ENCODE measurements around the gene PKP1. TPM values are rescaled to one million over a fixed set of nuclear protein-coding genes. Genes with fewer than 3 reads are reported as not detected.
"Not testable (repeated sequence)": the region's sequence is repeated elsewhere in the genome, so short reads cannot be mapped to it uniquely, and the experiment has no call there.

Gene PKP1, protein sequence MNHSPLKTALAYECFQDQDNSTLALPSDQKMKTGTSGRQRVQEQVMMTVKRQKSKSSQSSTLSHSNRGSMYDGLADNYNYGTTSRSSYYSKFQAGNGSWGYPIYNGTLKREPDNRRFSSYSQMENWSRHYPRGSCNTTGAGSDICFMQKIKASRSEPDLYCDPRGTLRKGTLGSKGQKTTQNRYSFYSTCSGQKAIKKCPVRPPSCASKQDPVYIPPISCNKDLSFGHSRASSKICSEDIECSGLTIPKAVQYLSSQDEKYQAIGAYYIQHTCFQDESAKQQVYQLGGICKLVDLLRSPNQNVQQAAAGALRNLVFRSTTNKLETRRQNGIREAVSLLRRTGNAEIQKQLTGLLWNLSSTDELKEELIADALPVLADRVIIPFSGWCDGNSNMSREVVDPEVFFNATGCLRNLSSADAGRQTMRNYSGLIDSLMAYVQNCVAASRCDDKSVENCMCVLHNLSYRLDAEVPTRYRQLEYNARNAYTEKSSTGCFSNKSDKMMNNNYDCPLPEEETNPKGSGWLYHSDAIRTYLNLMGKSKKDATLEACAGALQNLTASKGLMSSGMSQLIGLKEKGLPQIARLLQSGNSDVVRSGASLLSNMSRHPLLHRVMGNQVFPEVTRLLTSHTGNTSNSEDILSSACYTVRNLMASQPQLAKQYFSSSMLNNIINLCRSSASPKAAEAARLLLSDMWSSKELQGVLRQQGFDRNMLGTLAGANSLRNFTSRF
- total RNA-seq (ENCODE audit: low replicate concordance), result 0.02 TPM in 1 of 2 replicates, not detected in the other

DNA sequence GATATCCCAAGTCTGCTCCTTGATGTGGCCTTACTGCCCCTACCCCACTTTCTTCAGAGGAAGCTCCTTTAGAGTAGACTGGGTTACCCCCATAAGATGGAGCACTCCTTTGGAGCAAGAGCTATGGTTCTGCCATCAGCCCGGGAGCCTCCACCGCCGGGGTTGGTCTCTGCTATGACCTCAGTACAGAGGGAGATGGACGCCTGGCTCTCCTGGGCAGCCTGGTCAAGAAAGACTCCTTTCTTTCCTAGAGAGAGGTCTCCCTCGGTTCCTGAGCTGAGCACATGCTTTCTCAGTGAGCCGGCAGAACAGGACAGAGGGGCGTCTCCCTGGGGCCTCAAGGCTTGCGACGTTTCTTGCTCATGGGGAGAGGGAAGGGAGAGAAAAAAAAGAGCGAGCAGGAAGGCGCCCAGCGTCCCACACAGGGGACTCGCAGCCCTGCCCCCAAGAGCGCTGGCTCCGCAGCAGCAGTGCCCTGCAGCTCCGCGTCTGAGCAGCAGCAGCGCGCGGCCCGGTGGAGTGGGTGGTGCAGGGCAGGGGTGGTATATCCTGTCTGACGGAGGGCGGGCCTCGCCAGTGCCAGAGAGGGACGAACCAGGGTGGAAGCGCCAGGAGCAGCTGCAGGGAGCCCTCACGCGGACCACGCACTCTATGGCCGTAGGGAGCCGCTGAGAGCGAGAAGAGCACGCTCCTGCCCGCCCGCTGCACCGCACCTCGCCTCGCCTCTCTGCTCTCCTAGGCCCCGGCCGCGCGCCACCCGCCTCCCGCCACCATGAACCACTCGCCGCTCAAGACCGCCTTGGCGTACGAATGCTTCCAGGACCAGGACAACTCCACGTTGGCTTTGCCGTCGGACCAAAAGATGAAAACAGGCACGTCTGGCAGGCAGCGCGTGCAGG lies at the start of gene PKP1:
Gene PKP1, plus strand, starts transcription at position 576 of the 899 bp plus-strand sequence. Its CDS starts 197 bp downstream, at position 773.
- Histone ChIP-seq H2AFZ (replicated peaks) (peak within 1 kb of the TSS; percentile 88), H3K9me3 (ENCODE audit: low read depth) (no peaks in the 10 kb centered on the region), H3K4me2 (peak within 1 kb of the TSS; percentile 41), H3K79me2 (ENCODE audit: low read depth) (no peaks in the 10 kb centered on the region), H3F3A (ENCODE audit: low read depth) (no peaks in the 10 kb centered on the region), H3K9ac (no peak within 1 kb of the TSS), H3K4me1 (peaks cover 16% of the 10 kb centered on the region), H3K36me3 (no peaks in the 10 kb centered on the region), H3K27me3 (peaks cover 36% of the 10 kb centered on the region), H4K20me1 (ENCODE audit: low read depth) (no peaks in the 10 kb centered on the region), H3K4me3 (no peak within 1 kb of the TSS), H3K27ac (no peak within 1 kb of the TSS)
- DNase-seq (ENCODE audit: low spot score), result peak; percentile 38
- Mint-ChIP-seq H3K4me3 (no peak within 1 kb of the TSS), H3K4me1 (peaks cover 15% of the 10 kb centered on the region), H3K9me3 (no peaks in the 10 kb centered on the region), H3K27me3 (ENCODE audit: insufficient read depth, low read depth) (peaks cover 11% of the 10 kb centered on the region), H3K27ac (no peak within 1 kb of the TSS), H3K36me3 (no peaks in the 10 kb centered on the region)
- TF ChIP-seq EZH2 (IDR thresholded peaks at IDR 0.05), result peak; percentile 32
- TF ChIP-seq, protein P1, sequence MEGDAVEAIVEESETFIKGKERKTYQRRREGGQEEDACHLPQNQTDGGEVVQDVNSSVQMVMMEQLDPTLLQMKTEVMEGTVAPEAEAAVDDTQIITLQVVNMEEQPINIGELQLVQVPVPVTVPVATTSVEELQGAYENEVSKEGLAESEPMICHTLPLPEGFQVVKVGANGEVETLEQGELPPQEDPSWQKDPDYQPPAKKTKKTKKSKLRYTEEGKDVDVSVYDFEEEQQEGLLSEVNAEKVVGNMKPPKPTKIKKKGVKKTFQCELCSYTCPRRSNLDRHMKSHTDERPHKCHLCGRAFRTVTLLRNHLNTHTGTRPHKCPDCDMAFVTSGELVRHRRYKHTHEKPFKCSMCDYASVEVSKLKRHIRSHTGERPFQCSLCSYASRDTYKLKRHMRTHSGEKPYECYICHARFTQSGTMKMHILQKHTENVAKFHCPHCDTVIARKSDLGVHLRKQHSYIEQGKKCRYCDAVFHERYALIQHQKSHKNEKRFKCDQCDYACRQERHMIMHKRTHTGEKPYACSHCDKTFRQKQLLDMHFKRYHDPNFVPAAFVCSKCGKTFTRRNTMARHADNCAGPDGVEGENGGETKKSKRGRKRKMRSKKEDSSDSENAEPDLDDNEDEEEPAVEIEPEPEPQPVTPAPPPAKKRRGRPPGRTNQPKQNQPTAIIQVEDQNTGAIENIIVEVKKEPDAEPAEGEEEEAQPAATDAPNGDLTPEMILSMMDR (IDR thresholded peaks at IDR 0.05), result no peak

DNA sequence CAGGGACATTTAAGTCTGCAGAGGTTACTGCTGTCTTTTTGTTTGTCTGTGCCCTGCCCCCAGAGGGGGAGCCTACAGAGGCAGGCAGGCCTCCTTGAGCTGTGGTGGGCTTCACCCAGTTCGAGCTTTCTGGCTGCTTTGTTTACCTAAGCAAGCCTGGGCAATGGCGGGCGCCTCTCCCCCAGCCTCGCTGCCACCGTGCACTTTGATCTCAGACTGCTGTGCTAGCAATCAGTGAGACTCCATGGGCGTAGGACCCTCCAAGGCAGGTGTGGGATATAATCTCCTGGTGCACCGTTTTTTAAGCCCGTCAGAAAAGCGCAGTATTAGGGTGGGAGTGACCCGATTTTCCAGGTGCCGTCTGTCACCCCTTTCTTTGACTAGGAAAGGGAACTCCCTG lies 43.7 kb upstream of the PKP1 start:
- H2AFZ ChIP-seq (replicated peaks); H3K4me1 Mint-ChIP-seq; H3K4me1 ChIP-seq; H3K4me3 Mint-ChIP-seq; H3K27ac ChIP-seq; H3K4me3 ChIP-seq; H3F3A ChIP-seq (ENCODE audit: low read depth); DNase-seq (ENCODE audit: low spot score); H3K27ac Mint-ChIP-seq; H3K4me2 ChIP-seq; H3K27me3 Mint-ChIP-seq (ENCODE audit: insufficient read depth, low read depth); H4K20me1 ChIP-seq (ENCODE audit: low read depth); H3K79me2 ChIP-seq (ENCODE audit: low read depth); H3K36me3 ChIP-seq; H3K36me3 Mint-ChIP-seq; H3K9me3 ChIP-seq (ENCODE audit: low read depth); H3K9ac ChIP-seq; H3K27me3 ChIP-seq: not testable (repeated sequence)
- H3K9me3 Mint-ChIP-seq, result peaks cover 12% of the 10 kb centered on the region

DNA sequence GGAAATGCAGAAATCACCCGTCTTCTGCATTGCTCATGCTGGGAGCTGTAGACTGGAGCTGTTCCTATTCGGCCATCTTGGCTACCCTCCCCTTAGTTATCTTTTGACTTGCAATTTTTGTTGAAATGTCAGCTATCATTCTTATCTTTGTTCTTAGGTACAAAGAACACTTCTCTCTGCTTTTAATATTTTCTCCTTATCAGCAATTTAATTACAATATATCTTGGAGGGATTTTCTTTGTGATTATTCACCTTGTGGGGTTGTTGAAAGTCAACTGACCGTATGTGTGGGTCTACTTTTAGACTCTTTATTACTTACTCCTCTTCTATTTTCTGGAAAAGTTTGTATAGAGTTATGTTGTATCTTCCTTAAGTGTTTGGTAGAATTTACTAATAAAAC lies 43.1 kb upstream of the PKP1 start:
- H3K4me3 ChIP-seq, result no peak overlapping the region
- H3K4me2 ChIP-seq, result no peak overlapping the region
- no peaks in the 10 kb centered on the region for H3K4me1 ChIP-seq
- Mint-ChIP-seq H3K9me3 (peaks cover 12% of the 10 kb centered on the region), H3K27me3 (ENCODE audit: insufficient read depth, low read depth) (no peaks in the 10 kb centered on the region), H3K27ac (no peak overlapping the region), H3K36me3 (no peaks in the 10 kb centered on the region), H3K4me3 (no peak overlapping the region), H3K4me1 (no peaks in the 10 kb centered on the region)
- H3K9ac ChIP-seq, result no peak overlapping the region
- no peaks in the 10 kb centered on the region for H3F3A ChIP-seq (ENCODE audit: low read depth)
- H4K20me1 ChIP-seq (ENCODE audit: low read depth), result no peaks in the 10 kb centered on the region
- peaks cover 4% of the 10 kb centered on the region for H3K36me3 ChIP-seq
- no peak overlapping the region for H2AFZ ChIP-seq (replicated peaks)
- no peaks in the 10 kb centered on the region for H3K9me3 ChIP-seq (ENCODE audit: low read depth)
- H3K27ac ChIP-seq, result no peak overlapping the region
- TF ChIP-seq EZH2 (IDR thresholded peaks at IDR 0.05), result no peak
- TF ChIP-seq, protein P1 (IDR thresholded peaks at IDR 0.05), result no peak
- no peak for TF ChIP-seq EZH2phosphoT487 (IDR thresholded peaks at IDR 0.05)
- no peaks in the 10 kb centered on the region for H3K79me2 ChIP-seq (ENCODE audit: low read depth)
- DNase-seq (ENCODE audit: low spot score), result no peak
- peaks cover 4% of the 10 kb centered on the region for H3K27me3 ChIP-seq
